GM18502 (cell line): Measurements from ENCODE around the gene PLD4.
"Not testable (repeated sequence)": the region's sequence is repeated elsewhere in the genome, so short reads cannot be mapped to it uniquely, and the experiment has no call there.

Experiments used
- ATAC-seq: cut with Tn5 transposase; IDR thresholded peaks from one replicate; pipeline ENCODE4 v1.9.1; 2021; ENCODE audit warnings: mild to moderate bottlenecking; ENCODE audit not compliant: unreplicated experiment, poor library complexity

PLD4 gene

GRCh38 chr14:104885031-104885972, 39.4 kb upstream of the PLD4 start:
- no peak for ATAC-seq

GRCh38 chr14:104885973-104886689, 38.5 kb upstream of the PLD4 start:
- no peak for ATAC-seq

GRCh38 chr14:104886690-104887622, 37.7 kb upstream of the PLD4 start:
- ATAC-seq, result no peak

- ATAC-seq, result no peak
Measured at GRCh38 chr14:104887623-104888488, 36.8 kb upstream of the PLD4 start.

- ATAC-seq, result no peak
Measured at GRCh38 chr14:104888489-104889374, 35.9 kb upstream of the PLD4 start.

- ATAC-seq, result no peak
Measured at GRCh38 chr14:104889375-104889757, 35.3 kb upstream of the PLD4 start.

- ATAC-seq, result not testable (repeated sequence)
Measured at GRCh38 chr14:104890292-104890691, 34.4 kb upstream of the PLD4 start.

GRCh38 chr14:104891121-104891551, 33.5 kb upstream of the PLD4 start:
- ATAC-seq, result no peak

- ATAC-seq, result no peak
Measured at GRCh38 chr14:104891664-104892530, 32.8 kb upstream of the PLD4 start.

GRCh38 chr14:104892531-104893434, 31.9 kb upstream of the PLD4 start:
- ATAC-seq, result no peak

GRCh38 chr14:104893435-104894207, 31.1 kb upstream of the PLD4 start:
- no peak for ATAC-seq

- no peak for ATAC-seq
Measured at GRCh38 chr14:104894331-104895206, 30.1 kb upstream of the PLD4 start.

- ATAC-seq, result no peak
Measured at GRCh38 chr14:104895207-104895785, 29.4 kb upstream of the PLD4 start.
